Kidney capillary endothelial cell (primary cell): ENCODE data around the gene CDKL4.
"Not testable (repeated sequence)": the region's sequence is repeated elsewhere in the genome, so short reads cannot be mapped to it uniquely, and the experiment has no call there.

Source experiments
- DNase-seq: peaks from one replicate; pipeline ENCODE4 v3.0.0-alpha.2; 2018; ENCODE audit warnings: low spot score

CDKL4 gene

DNA sequence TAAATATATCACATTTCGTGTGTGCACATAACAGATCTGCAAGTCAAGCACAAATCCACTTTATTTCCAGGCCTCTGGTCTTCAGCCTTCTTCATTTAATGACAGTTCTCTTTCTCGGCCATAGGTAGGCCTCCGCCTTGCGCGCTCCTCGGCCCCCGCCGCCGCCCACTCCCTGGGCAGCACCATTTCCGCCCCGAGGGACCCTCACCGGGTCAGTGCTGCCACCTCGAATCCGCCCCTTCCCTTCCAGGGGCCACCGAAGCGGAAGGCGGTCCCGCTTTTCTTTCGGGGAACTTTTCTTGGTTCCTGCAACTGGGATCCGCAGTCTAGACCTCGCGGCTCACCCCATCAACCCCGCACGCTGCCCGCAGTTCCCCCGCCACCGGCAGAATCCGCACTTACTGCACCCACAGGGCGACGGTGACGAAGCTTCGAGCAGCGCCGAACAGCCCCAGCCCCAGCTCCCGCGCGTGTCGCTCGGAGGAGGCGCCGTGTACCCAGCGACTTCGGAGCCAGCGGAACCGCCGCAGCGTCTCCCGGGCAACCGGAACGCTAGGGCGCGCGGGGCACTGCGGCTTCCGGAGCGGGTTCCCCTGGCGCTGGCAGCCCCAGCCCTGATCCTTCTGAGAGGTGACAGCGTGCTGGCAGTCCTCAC, at the start of gene CDKL4:
Gene CDKL4, minus strand, starts transcription at position 502 of the 655 bp plus-strand sequence.
- no peak for DNase-seq

GRCh38 chr2:39290433-39290832, 46.7 kb upstream of the CDKL4 start:
- DNase-seq, result no peak

DNA sequence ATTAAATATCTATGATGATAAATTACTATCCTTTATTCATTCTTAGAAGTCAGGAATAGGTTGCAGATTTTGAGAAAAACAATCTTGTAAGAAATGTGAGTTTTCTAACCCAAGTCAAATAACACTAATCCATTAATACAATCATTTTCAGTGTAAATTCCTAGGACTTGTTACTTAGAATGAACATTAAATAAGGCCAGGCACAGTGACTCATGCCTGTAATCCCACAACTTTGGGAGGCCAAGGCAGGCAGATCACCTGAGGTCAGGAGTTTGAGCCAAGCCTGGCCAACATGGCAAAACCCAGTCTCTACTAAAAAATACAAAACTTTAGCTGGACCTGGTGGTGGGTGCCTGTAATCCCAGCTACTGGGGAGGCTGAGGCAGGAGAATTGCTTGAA, 45.8 kb upstream of the CDKL4 start:
- DNase-seq, result no peak

- no peak for DNase-seq
Observed at GRCh38 chr2:39283561-39283960, 39.8 kb upstream of the CDKL4 start.

DNA sequence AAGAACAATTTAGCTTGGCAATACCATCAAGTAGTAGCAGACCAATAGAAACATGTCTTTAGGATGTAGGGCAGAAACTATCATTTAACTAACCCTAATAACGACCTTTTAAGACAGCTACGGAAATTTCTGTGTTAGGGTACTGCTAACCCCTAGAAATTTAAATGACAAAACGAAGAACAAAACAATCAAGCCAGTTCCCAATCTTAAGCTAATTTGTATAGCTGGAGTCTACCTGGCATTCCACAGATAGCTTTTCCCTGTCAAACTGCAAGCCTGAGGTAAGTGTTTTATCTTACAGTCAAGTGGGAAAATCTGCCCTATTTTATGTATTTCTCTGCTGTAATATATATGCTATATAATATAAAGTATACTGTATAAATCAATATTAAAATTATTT, 37.6 kb upstream of the CDKL4 start:
- DNase-seq, result no peak

DNA sequence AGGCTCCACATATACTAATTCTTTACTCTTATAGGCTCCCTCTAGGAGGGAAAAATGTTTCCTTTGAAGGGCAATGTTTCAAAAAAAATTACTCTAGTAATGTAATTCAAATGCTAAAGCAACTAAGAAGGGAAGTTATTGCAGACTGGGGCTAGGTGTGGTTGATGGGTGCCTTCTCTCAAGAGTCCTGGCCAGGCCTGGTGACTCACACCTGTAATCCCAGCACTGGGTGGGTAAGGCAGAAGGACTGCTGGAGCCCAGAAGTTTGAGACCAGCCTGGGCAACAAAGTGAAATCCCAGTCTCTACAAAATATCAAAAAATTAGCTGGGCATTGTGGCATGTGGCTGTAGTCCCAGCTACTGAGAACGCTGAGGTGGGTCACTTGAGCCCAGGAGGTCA, 31.2 kb upstream of the CDKL4 start:
- DNase-seq, result no peak

DNA sequence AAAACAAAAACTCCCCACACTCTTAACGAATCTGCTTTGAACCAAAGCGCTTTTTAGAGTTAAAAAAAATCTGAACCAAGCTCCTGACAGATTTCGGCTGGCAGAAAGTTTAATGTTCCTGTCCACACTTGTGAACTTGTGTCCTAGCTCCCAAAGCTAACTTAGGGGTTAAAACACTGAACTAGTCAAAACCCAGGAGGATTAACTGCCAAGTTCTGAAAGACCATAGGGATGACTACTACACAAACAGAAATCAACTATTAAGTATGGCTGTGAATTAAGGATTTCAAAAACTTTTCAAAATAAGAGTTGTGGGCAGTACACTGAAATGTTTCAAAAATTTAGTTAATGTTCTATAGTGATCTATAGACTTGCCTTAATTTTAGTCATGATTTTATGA, 26.2 kb upstream of the CDKL4 start:
- no peak for DNase-seq

DNA sequence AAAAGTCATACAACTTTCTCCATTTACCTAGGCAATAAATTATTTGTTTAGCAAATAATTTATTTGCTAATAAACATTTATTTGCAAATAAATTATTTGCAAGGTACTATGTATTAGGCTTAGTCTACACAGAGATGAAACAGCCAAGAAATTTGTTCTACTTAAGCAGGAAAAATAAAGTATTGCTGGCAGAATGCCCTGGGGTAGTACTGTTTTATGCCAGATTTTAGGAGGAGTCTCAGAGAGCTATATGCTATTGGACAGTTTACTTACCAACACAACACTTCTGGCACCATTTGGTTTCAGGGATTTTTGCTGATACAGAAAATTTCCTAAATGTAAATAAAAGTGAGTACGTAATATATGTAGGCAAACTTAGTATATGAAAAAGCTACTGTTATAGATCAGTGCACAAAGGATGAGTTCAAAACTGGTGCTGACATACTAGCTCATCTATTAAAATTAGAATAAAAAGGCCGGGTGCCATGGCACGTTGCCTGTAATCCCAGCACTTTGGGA, 23.2 kb upstream of the CDKL4 start:
- DNase-seq, result no peak

GRCh38 chr2:39266139-39266805, 22.5 kb upstream of the CDKL4 start:
- DNase-seq, result no peak

DNA sequence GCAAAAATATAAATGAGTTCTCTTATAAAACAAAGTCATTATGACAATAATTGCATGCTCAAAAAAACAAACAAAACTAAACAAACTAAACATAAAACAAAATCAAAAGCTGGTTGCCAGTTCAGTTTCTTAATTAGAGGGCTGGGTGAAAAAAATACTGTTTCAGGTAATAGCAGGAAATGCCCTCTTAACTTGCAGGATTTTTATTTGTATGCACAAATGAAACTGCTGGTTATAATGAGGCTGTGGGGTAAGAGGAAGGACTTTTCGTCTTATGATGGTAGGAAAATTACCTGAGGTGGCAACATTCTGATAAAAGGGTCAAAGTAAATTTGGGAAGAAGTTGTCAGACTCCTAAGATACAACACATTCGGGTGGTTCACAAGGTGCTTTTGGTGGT, 21.5 kb upstream of the CDKL4 start:
- no peak for DNase-seq

DNA sequence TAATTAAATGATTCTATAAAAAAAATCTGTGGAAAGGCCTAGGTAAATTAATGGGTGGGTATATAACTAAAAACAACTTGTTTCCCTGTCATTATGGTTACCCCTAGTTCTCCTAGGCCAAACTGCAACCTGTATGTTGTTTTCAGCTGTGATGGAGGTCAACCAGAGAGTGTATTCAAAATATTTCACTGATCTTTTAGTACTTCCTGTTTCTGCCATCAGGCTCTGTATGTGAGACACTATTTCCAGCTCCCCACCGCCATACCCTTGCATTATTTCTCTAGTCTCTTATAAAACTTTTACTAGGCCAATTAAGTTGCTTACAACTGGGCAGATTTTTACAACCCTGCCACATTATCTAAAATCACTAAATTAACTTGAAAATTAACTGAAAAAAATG, 21.0 kb upstream of the CDKL4 start:
- DNase-seq, result no peak

DNA sequence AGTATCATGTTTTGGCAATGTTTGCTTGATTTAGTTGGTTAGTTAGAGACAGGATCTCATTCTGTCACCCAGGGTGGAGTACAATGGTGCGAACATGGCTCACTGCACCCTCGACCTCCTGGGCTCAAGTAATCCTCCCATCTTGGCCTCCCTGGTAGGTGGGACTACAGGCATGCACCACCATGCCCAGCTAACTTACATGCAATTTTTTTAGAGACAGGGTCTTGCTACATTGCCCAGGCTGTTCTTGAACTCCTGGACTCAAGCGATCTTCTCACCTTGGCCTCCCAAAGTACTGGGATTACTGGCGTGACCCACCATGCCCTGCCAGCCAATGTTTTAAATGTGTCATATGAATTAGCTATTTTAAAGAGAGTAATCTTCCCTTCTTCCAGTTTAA, 16.3 kb upstream of the CDKL4 start:
- no peak for DNase-seq

- DNase-seq, result no peak
Observed at GRCh38 chr2:39256040-39256439, 12.3 kb upstream of the CDKL4 start.

- no peak for DNase-seq
Observed at GRCh38 chr2:39252888-39253518, 9.2 kb upstream of the CDKL4 start.

- no peak for DNase-seq
Observed at GRCh38 chr2:39247512-39248043, 3.8 kb upstream of the CDKL4 start.

DNA sequence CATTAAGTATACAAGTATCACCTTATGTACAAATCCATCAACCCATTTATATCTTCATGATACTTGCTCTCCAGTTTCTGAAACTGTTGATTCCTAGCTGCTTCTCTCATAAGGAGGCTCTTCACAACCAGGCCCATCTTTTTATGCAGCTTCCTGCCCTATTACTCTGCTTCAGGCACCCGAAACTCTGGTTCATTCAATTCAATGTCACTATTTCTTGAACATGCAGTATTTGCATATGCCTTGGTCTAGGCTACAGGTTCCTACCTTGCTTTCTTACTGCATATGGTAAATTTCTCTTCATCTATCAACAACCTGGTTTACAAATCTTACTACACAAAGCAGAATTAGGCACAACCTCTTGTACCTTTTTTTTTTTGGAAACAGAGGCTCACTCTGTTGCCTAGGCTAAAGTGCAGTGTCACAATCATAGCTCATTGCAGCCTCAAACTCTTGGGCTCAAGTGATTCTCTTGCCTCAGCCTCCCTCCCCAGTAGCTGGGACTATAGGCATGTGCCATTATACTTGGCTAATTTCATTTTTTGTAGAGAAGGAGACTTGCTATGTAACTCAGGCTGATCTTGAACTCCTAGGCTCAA, 2.7 kb upstream of the CDKL4 start:
- DNase-seq, result no peak

- DNase-seq, result not testable (repeated sequence)
Observed at GRCh38 chr2:39244963-39245625, 1.3 kb upstream of the CDKL4 start.

DNA sequence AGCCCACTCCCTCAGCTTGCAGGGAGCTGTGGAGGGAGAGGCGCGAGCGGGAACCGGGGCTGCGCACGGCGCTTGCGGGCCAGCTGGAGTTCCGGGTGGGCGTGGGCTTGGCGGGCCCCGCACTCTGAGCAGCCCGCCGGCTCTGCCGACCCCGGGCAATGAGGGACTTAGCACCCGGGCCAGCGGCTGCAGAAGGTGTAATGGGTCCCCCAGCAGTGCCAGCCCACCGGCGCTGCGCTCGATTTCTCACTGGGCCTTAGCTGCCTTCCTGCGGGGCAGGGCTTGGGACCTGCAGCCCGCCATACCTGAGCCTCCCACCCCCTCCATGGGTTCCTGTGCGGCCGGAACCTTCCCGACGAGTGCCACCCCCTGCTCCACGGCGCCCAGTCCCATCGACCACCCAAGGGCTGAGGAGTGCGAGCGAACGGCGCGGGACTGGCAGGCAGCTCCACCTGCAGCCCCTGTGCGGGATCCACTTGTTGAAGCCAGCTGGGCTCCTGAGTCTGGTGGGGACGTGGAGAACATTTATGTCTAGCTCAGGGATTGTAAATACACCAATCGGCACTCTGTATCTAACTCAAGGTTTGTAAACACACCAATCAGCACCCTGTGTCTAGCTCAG, 582 bp upstream of the CDKL4 start:
- DNase-seq, result not testable (repeated sequence)

- DNase-seq, result no peak
Observed at GRCh38 chr2:39241588-39241987, 2.2 kb downstream of the CDKL4 start.

- DNase-seq, result no peak
Observed at GRCh38 chr2:39240758-39241157, 3.0 kb downstream of the CDKL4 start.

- no peak for DNase-seq
Observed at GRCh38 chr2:39234754-39235153, 9.0 kb downstream of the CDKL4 start.

DNA sequence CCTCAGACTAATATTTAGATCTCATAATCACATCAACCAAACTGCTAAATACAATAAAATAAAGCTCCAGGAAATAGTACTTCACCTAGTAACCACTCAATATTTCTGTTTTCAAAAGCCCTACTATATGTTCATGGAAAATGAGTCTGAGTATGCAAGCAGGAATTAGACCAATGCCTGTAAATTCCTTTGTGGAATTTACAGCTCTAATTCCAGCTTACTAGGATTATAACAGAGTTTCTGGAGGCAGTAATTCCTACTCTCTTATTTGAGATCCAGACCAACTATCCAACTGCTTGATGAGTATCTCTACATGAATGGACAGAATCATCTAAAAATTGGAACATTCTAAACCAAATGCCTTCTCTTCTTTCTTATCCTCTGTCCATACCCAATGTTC, 11.6 kb downstream of the CDKL4 start:
- DNase-seq, result no peak
